Measurements from ENCODE around the gene MRPL24. TPM values are rescaled to one million over a fixed set of nuclear protein-coding genes. Genes with fewer than 3 reads are reported as not detected.

The MRPL24 gene
- total RNA-seq, 2 experiments from 2014 or later = 84.2 to 93.6 TPM

GRCh38 chr1:156773607-156774006 is 32.7 kb upstream of the MRPL24 start:
- Mint-ChIP-seq H3K36me3 (ENCODE audit: low read depth) (peaks cover 46% of the 10 kb centered on the region), H3K4me3 (no peak overlapping the region), H3K4me1 (ENCODE audit: low read depth) (peaks cover 68% of the 10 kb centered on the region), H3K27ac (no peak overlapping the region), H3K27me3 (no peaks in the 10 kb centered on the region), H3K9me3 (no peaks in the 10 kb centered on the region)
- CTCF ChIA-PET = interaction anchor here (1.8 to 4.0 kb wide), 2 partner anchors 47 to 116 kb away, joined by 4 to 63 read pairs; partner anchors contain the start of genes ISG20L2 and METTL25B
- POLR2A ChIA-PET = interaction anchor here (0.7 to 1.8 kb wide), 4 partner anchors 8 to 44 kb away, joined by 3 to 9 read pairs (median 4); no protein-coding TSS in a partner anchor
- TF ChIP-seq CTCF (IDR thresholded peaks at IDR 0.05) = peak; percentile 19
- ATAC-seq (peak; percentile 25), DNase-seq (no peak)
- intact Hi-C loops (cut with micrococcal nuclease) = no loop called here

GRCh38 chr1:156772728-156773497 is 32.0 kb upstream of the MRPL24 start:
- POLR2A ChIA-PET = interaction anchor here (0.7 to 1.8 kb wide), 4 partner anchors 8 to 43 kb away, joined by 3 to 9 read pairs (median 4); no protein-coding TSS in a partner anchor
- DNase-seq (no peak), ATAC-seq (no peak)
- CTCF ChIA-PET = interaction anchor here (0.8 to 4.0 kb wide), 11 partner anchors 16 to 148 kb away, joined by 3 to 63 read pairs (median 4); partner anchors contain the start of genes ISG20L2 and METTL25B
- Mint-ChIP-seq H3K4me1 (ENCODE audit: low read depth) (peaks cover 64% of the 10 kb centered on the region), H3K4me3 (no peak overlapping the region), H3K36me3 (ENCODE audit: low read depth) (peaks cover 51% of the 10 kb centered on the region), H3K9me3 (no peaks in the 10 kb centered on the region), H3K27me3 (no peaks in the 10 kb centered on the region), H3K27ac (no peak overlapping the region)
- intact Hi-C loops (cut with micrococcal nuclease) = no loop called here
- TF ChIP-seq CTCF (IDR thresholded peaks at IDR 0.05) = no peak

- no peak for DNase-seq
- peaks cover 58% of the 10 kb centered on the region for H3K4me1 Mint-ChIP-seq (ENCODE audit: low read depth)
- H3K9me3 Mint-ChIP-seq = no peaks in the 10 kb centered on the region
- no peak overlapping the region for H3K4me3 Mint-ChIP-seq
- peak; percentile 31 for TF ChIP-seq CTCF (IDR thresholded peaks at IDR 0.05)
- H3K36me3 Mint-ChIP-seq (ENCODE audit: low read depth) = peaks cover 47% of the 10 kb centered on the region
- intact Hi-C loops (cut with micrococcal nuclease) = no loop called here
- no peak for ATAC-seq
- no peaks in the 10 kb centered on the region for H3K27me3 Mint-ChIP-seq
- no peak overlapping the region for H3K27ac Mint-ChIP-seq
- ChIA-PET CTCF (interaction anchor here (0.6 to 4.0 kb wide), 12 partner anchors 16 to 117 kb away, joined by 3 to 63 read pairs (median 4); partner anchors contain the start of genes ISG20L2 and METTL25B), POLR2A (interaction anchor here (1.2 to 1.8 kb wide), 4 partner anchors 9 to 43 kb away, joined by 3 to 9 read pairs (median 4); no protein-coding TSS in a partner anchor)
These were observed 31.3 kb upstream of the MRPL24 start for GRCh38 chr1:156772222-156772621.

GRCh38 chr1:156768610-156769295 is 27.9 kb upstream of the MRPL24 start:
- H3K4me3 Mint-ChIP-seq = no peak overlapping the region
- TF ChIP-seq CTCF (IDR thresholded peaks at IDR 0.05) = no peak
- DNase-seq (no peak), ATAC-seq (no peak)
- H3K36me3 Mint-ChIP-seq (ENCODE audit: low read depth) = peaks cover 43% of the 10 kb centered on the region
- ChIA-PET CTCF (interaction anchor here (0.9 to 7.5 kb wide), 8 partner anchors 8 to 159 kb away, joined by 3 to 92 read pairs (median 4); partner anchors contain the start of genes ISG20L2, METTL25B and NTRK1), POLR2A (interaction anchor here (0.6 to 5.0 kb wide), 10 partner anchors 8 to 91 kb away, joined by 3 to 41 read pairs (median 5); partner anchors contain the start of genes HDGF, ISG20L2, METTL25B and MRPL24)
- no peaks in the 10 kb centered on the region for H3K27me3 Mint-ChIP-seq
- H3K9me3 Mint-ChIP-seq = no peaks in the 10 kb centered on the region
- H3K27ac Mint-ChIP-seq = no peak overlapping the region
- H3K4me1 Mint-ChIP-seq (ENCODE audit: low read depth) = peaks cover 45% of the 10 kb centered on the region
- intact Hi-C loops (cut with micrococcal nuclease) = loop anchor here (5.0 kb wide), 1 partner anchor 41 kb away; the partner anchor contains the start of genes ISG20L2 and METTL25B

Data from activated CD8-positive, alpha-beta T cell treated with anti-CD3 and anti-CD28 coated beads for 36 hours (primary cell).